ENCODE data around the gene ADRA2A. TPM values are rescaled to one million over a fixed set of nuclear protein-coding genes. Genes with fewer than 3 reads are reported as not detected.
A peak's percentile ranks its signal among the peaks of the same experiment; 100 is the strongest.

ADRA2A gene
- total and polyA plus RNA-seq, 2 experiments from 2014 or later: 18.9 to 74.8 TPM

DNA sequence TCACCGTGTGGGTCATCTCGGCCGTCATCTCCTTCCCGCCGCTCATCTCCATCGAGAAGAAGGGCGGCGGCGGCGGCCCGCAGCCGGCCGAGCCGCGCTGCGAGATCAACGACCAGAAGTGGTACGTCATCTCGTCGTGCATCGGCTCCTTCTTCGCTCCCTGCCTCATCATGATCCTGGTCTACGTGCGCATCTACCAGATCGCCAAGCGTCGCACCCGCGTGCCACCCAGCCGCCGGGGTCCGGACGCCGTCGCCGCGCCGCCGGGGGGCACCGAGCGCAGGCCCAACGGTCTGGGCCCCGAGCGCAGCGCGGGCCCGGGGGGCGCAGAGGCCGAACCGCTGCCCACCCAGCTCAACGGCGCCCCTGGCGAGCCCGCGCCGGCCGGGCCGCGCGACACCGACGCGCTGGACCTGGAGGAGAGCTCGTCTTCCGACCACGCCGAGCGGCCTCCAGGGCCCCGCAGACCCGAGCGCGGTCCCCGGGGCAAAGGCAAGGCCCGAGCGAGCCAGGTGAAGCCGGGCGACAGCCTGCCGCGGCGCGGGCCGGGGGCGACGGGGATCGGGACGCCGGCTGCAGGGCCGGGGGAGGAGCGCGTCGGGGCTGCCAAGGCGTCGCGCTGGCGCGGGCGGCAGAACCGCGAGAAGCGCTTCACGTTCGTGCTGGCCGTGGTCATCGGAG is 1.8 kb downstream of the ADRA2A start:
- 24 to 27% methylated on average over 33 to 102 of the region's 104 CpGs for WGBS, 2 experiments (ENCODE audit: low coverage in 1 of 2, low lambda C conversion rate in 2 of 2, missing lambda C conversion rate in 2 of 2)
- Histone ChIP-seq H3K79me2 (ENCODE audit: insufficient read depth) (no peaks in the 10 kb centered on the region), H2AFZ (0 out of 2 replicates have a peak overlapping the region, but pooled peaks have one; percentile 87), H3K4me2 (ENCODE audit: unreplicated experiment) (peak overlapping the region; percentile 91), H3K9me2 (ENCODE audit: insufficient read depth) (no peaks in the 10 kb centered on the region), H3K36me3 (ENCODE audit: low read depth) (no peaks in the 10 kb centered on the region; the same call in 1 of the 2 replicates), H4K20me1 (ENCODE audit: insufficient read depth) (no peaks in the 10 kb centered on the region; the same call in 1 of the 2 replicates), H3K4me3 (peak overlapping the region; percentile 80), H3K27ac (no peak overlapping the region), H3K9me3 (ENCODE audit: low read depth) (no peaks in the 10 kb centered on the region), H3F3A (ENCODE audit: insufficient read depth) (no peaks in the 10 kb centered on the region), H3K9ac (no peak overlapping the region), H3K4me1 (ENCODE audit: insufficient read depth) (peaks cover 8% of the 10 kb centered on the region), H3K27me3 (replicated peaks; ENCODE audit: insufficient read depth) (no peaks in the 10 kb centered on the region)
- TF ChIP-seq EZH2 (IDR thresholded peaks at IDR 0.05; ENCODE audit: insufficient read depth, poor library complexity, severe bottlenecking): no peak
- no peak for TF ChIP-seq EZH2phosphoT487 (IDR thresholded peaks at IDR 0.05; ENCODE audit: insufficient read depth, low read depth)
- DNase-seq: peak; percentile 37
- in situ Hi-C loops (cut with MboI): loop anchor here (10.0 kb wide), 1 partner anchor 776 kb away; no protein-coding TSS in a partner anchor

DNA sequence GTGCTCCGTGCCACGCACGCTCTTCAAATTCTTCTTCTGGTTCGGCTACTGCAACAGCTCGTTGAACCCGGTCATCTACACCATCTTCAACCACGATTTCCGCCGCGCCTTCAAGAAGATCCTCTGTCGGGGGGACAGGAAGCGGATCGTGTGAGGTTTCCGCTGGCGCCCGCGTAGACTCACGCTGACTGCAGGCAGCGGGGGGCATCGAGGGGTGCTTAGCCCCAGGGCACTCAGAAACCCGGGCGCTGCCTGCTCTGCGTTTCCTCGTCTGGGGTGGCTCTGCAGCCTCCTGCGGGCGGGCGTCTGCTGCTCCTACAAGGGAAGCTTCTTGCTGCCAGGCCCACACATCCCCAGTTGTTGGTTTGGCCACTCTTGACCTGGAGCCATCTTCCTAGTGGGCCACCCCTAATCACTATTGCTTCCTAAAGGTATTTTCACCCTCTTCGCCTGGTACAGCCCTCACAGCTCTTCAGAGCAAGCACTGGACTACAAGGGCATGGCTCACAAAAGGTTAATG is 2.5 kb downstream of the ADRA2A start:
- no peak overlapping the region for H3K9ac ChIP-seq
- in situ Hi-C loops (cut with MboI): loop anchor here (10.0 kb wide), 1 partner anchor 776 kb away; no protein-coding TSS in a partner anchor
- DNase-seq: no peak
- H3K79me2 ChIP-seq (ENCODE audit: insufficient read depth): no peaks in the 10 kb centered on the region
- H3K9me3 ChIP-seq (ENCODE audit: low read depth): no peaks in the 10 kb centered on the region
- H4K20me1 ChIP-seq (ENCODE audit: insufficient read depth): no peaks in the 10 kb centered on the region; the same call in 1 of the 2 replicates
- peaks cover 8% of the 10 kb centered on the region for H3K4me1 ChIP-seq (ENCODE audit: insufficient read depth)
- H3K27ac ChIP-seq: no peak overlapping the region
- peak overlapping the region; percentile 80 for H3K4me3 ChIP-seq
- WGBS, 2 experiments (ENCODE audit: low coverage in 1 of 2, low lambda C conversion rate in 2 of 2, missing lambda C conversion rate in 2 of 2): 89 to 95% methylated on average over 18 to 28 of the region's 28 CpGs
- H3K4me2 ChIP-seq (ENCODE audit: unreplicated experiment): peak overlapping the region; percentile 13
- H3K36me3 ChIP-seq (ENCODE audit: low read depth): no peaks in the 10 kb centered on the region; the same call in 1 of the 2 replicates
- no peaks in the 10 kb centered on the region for H3F3A ChIP-seq (ENCODE audit: insufficient read depth)
- no peaks in the 10 kb centered on the region for H3K9me2 ChIP-seq (ENCODE audit: insufficient read depth)
- no peaks in the 10 kb centered on the region for H3K27me3 ChIP-seq (replicated peaks; ENCODE audit: insufficient read depth)
- no peak overlapping the region for H2AFZ ChIP-seq
- TF ChIP-seq EZH2phosphoT487 (IDR thresholded peaks at IDR 0.05; ENCODE audit: insufficient read depth, low read depth) (no peak), EZH2 (IDR thresholded peaks at IDR 0.05; ENCODE audit: insufficient read depth, poor library complexity, severe bottlenecking) (no peak)

DNA sequence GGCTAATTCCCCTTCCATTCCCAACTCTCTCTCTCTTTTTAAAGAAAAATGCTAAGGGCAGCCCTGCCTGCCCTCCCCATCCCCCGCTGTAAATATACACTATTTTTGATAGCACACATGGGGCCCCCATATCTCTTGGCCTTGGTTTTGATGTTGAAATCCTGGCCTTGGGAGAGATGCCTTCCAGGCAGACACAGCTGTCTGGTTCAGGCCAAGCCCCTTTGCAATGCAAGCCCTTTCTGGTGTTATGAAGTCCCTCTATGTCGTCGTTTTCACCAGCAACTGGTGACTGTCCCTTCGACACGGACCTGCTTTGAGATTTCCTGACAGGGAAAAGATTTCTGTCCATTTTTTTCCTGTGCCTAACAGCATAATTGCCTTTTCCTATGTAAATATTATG is 3.0 kb downstream of the ADRA2A start:
- no peaks in the 10 kb centered on the region for H3K27me3 ChIP-seq (replicated peaks; ENCODE audit: insufficient read depth)
- H3F3A ChIP-seq (ENCODE audit: insufficient read depth): no peaks in the 10 kb centered on the region
- no peak overlapping the region for H3K9ac ChIP-seq
- in situ Hi-C loops (cut with MboI): loop anchor here (10.0 kb wide), 1 partner anchor 775 kb away; no protein-coding TSS in a partner anchor
- H2AFZ ChIP-seq: no peak overlapping the region
- H3K36me3 ChIP-seq (ENCODE audit: low read depth): no peaks in the 10 kb centered on the region; the same call in 1 of the 2 replicates
- DNase-seq: no peak
- H4K20me1 ChIP-seq (ENCODE audit: insufficient read depth): no peaks in the 10 kb centered on the region; the same call in 1 of the 2 replicates
- WGBS, 2 experiments (ENCODE audit: low coverage in 1 of 2, low lambda C conversion rate in 2 of 2, missing lambda C conversion rate in 2 of 2): 89 to 91% methylated on average over 5 of the region's 5 CpGs
- H3K9me3 ChIP-seq (ENCODE audit: low read depth): no peaks in the 10 kb centered on the region
- peak overlapping the region; percentile 13 for H3K4me2 ChIP-seq (ENCODE audit: unreplicated experiment)
- peak overlapping the region; percentile 80; the same call in 1 of the 2 replicates for H3K4me3 ChIP-seq
- H3K27ac ChIP-seq: no peak overlapping the region
- H3K9me2 ChIP-seq (ENCODE audit: insufficient read depth): no peaks in the 10 kb centered on the region
- peaks cover 8% of the 10 kb centered on the region for H3K4me1 ChIP-seq (ENCODE audit: insufficient read depth)
- no peaks in the 10 kb centered on the region for H3K79me2 ChIP-seq (ENCODE audit: insufficient read depth)
- no peak for TF ChIP-seq EZH2phosphoT487 (IDR thresholded peaks at IDR 0.05; ENCODE audit: insufficient read depth, low read depth)
- no peak for TF ChIP-seq EZH2 (IDR thresholded peaks at IDR 0.05; ENCODE audit: insufficient read depth, poor library complexity, severe bottlenecking)

DNA sequence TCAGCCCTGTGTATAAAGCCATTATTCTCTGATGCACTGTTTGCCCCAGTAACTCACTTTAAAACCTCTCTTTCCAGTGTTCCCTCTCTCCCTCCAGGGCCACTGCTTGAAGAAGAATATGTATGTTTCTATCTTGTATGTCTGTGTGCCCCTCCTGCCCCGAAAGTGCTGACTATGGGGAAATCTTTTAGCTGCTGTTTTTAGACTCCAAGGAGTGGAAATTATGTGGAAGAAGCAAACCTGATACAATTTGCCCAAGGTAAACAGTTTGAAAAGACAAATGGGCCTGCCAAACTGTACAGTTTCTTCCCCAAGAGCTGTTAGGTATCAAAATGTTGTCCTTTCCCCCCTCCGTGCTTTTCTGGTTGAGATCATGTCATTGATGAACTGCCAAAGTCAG is 3.4 kb downstream of the ADRA2A start:
- H4K20me1 ChIP-seq (ENCODE audit: insufficient read depth): no peaks in the 10 kb centered on the region; the same call in 1 of the 2 replicates
- no peak overlapping the region for H3K27ac ChIP-seq
- WGBS, 2 experiments (ENCODE audit: low coverage in 1 of 2, low lambda C conversion rate in 2 of 2, missing lambda C conversion rate in 2 of 2): 87 to 98% methylated on average over 2 of the region's 2 CpGs
- H3K4me2 ChIP-seq (ENCODE audit: unreplicated experiment): peak overlapping the region; percentile 38
- peaks cover 8% of the 10 kb centered on the region for H3K4me1 ChIP-seq (ENCODE audit: insufficient read depth)
- H3K9me3 ChIP-seq (ENCODE audit: low read depth): no peaks in the 10 kb centered on the region
- no peak overlapping the region for H3K9ac ChIP-seq
- H3K27me3 ChIP-seq (replicated peaks; ENCODE audit: insufficient read depth): no peaks in the 10 kb centered on the region
- peak overlapping the region; percentile 80; the same call in 1 of the 2 replicates for H3K4me3 ChIP-seq
- in situ Hi-C loops (cut with MboI): no loop called here
- no peaks in the 10 kb centered on the region for H3K9me2 ChIP-seq (ENCODE audit: insufficient read depth)
- no peaks in the 10 kb centered on the region for H3F3A ChIP-seq (ENCODE audit: insufficient read depth)
- no peaks in the 10 kb centered on the region; the same call in 1 of the 2 replicates for H3K36me3 ChIP-seq (ENCODE audit: low read depth)
- TF ChIP-seq EZH2 (IDR thresholded peaks at IDR 0.05; ENCODE audit: insufficient read depth, poor library complexity, severe bottlenecking): no peak
- TF ChIP-seq EZH2phosphoT487 (IDR thresholded peaks at IDR 0.05; ENCODE audit: insufficient read depth, low read depth): no peak
- no peak overlapping the region for H2AFZ ChIP-seq
- H3K79me2 ChIP-seq (ENCODE audit: insufficient read depth): no peaks in the 10 kb centered on the region
- no peak for DNase-seq
